Esophagus muscularis mucosa (tissue), 4 donors: ENCODE data around the gene EHD4. TPM values are rescaled to one million over a fixed set of nuclear protein-coding genes. Genes with fewer than 3 reads are reported as not detected.

Experiments
- DNase-seq: peaks from one replicate; pipeline ENCODE4 v3.0.0-alpha.2; 2017; ENCODE audit errors: extremely low spot score
- H3K27ac ChIP-seq, 4 donors: fragments of 200-600 bp; sonication (generic); replicated peaks in 1 of 4; 1 replicate in 3 of 4; 2 replicates in 1 of 4; pipeline ENCODE4 v1.5.1; 2016 to 2019; ENCODE audit warnings: mild to moderate bottlenecking in 1 of 4
- H3K27me3 ChIP-seq, 4 donors: fragments of 200-600 bp; sonication (generic); one replicate each; pipeline versions ENCODE4 v1.5.1 to v1.6.0; 2016 to 2019
- H3K36me3 ChIP-seq, 4 donors: fragments of 200-600 bp; sonication (generic); one replicate each; pipeline ENCODE4 v1.5.1; 2016 to 2019
- H3K4me1 ChIP-seq, 4 donors: fragments of 200-600 bp; sonication (generic); one replicate each; pipeline ENCODE4 v1.5.1; 2016 to 2019
- H3K4me3 ChIP-seq, 4 donors: fragments of 200-600 bp; sonication (generic); 1 replicate in 2 of 4; 2 replicates in 2 of 4; pipeline ENCODE4 v1.5.1; 2016 to 2019; ENCODE audit warnings: mild to moderate bottlenecking in 4 of 4, moderate library complexity in 1 of 4
- H3K9me3 ChIP-seq, 4 donors: fragments of 200-600 bp; sonication (generic); 1 replicate in 3 of 4; 2 replicates in 1 of 4; pipeline ENCODE4 v1.5.1; 2016 to 2019
- EP300 ChIP-seq: sonication (generic); formaldehyde crosslinking; IDR thresholded peaks from one replicate; pipeline ENCODE4 v1.6.1; 2017; ENCODE audit warnings: antibody characterized with exemption
- POLR2A ChIP-seq: fragments of 450-650 bp; IDR thresholded peaks from one replicate; pipeline ENCODE4 v1.6.1; 2017; ENCODE audit warnings: antibody characterized with exemption, moderate library complexity, mild to moderate bottlenecking, low read depth
- POLR2AphosphoS5 ChIP-seq, 2 donors: sonication (generic); formaldehyde crosslinking; IDR thresholded peaks; one replicate each; pipeline ENCODE4 v1.6.1; 2017; ENCODE audit warnings: antibody characterized with exemption in 2 of 2
- WGBS: methylation state at CpG from one replicate; pipeline ENCODE4 v1.1.5; 2018; 5-methylcytosine and 5-hydroxymethylcytosine counted together
- intact Hi-C: fragments of 100-400 bp; cut with DNase I; formaldehyde crosslinking; loops from one replicate; pipeline ENCODE4 v1.15.1; 2023
- total RNA-seq, 4 donors: library from RNA; depleted of rRNA; stranded (reverse); fragments of >200 nt; gene quantifications; one replicate each; pipeline versions ENCODE4 v1.1.0 to v1.2.1, GENCODE V29; 2016
- TF ChIP-seq, protein P1 (sequence below), 3 experiments: fragments of 200-600 bp in 2 of 3; fragments of 450-650 bp in 1 of 3; sonication (generic) in 2 of 3; IDR thresholded peaks; one replicate each; pipeline ENCODE4 v1.5.1; 2017 to 2019; ENCODE audit warnings: antibody characterized with exemption in 3 of 3, mild to moderate bottlenecking in 2 of 3, moderate library complexity in 1 of 3

EHD4 gene
- total RNA-seq, 4 donors from 2014 or later = 10.0 to 24.7 (median 21.7) TPM

DNA sequence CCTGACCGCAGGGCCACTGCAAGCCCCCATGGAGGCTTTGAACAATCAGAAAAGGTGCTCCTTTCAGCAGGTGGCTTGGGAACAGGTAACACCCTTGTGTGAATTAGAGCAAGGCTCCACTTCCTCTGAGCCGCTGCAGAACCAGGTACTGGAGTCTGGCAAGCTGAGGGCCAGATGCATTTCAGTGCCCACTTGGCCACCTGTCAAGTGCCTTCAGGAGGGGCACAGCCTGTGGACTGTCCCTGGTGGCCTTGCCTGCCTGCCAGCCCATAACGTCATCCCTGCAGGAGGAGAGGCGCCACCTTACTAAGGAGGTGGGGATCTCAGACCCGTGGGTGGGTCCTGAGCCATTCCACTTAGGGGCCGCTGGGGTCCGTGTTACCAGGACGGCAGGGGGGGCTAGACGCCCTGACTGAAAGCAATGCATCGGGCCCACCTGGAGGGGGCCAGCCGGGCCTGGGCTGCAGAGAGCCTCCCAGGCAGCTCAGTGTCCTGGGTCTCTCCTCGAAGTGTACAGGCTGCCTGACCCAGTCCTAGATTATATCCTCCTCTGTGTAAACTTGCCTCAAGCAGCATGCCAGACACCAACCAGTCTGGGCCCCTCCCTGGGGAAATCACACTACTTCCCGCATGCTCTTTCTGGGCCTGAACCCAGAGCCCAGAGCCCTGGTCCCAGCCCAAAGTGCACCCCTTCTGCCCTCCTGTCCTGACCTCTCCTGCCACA, 94.6 kb downstream of the EHD4 start:
- H3K4me1 ChIP-seq = peaks cover 14 to 16% (median 15%) of the 10 kb centered on the region in 4 donors
- TF ChIP-seq, protein P1, sequence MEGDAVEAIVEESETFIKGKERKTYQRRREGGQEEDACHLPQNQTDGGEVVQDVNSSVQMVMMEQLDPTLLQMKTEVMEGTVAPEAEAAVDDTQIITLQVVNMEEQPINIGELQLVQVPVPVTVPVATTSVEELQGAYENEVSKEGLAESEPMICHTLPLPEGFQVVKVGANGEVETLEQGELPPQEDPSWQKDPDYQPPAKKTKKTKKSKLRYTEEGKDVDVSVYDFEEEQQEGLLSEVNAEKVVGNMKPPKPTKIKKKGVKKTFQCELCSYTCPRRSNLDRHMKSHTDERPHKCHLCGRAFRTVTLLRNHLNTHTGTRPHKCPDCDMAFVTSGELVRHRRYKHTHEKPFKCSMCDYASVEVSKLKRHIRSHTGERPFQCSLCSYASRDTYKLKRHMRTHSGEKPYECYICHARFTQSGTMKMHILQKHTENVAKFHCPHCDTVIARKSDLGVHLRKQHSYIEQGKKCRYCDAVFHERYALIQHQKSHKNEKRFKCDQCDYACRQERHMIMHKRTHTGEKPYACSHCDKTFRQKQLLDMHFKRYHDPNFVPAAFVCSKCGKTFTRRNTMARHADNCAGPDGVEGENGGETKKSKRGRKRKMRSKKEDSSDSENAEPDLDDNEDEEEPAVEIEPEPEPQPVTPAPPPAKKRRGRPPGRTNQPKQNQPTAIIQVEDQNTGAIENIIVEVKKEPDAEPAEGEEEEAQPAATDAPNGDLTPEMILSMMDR (IDR thresholded peaks at IDR 0.05) = no peak
- TF ChIP-seq EP300 = no peak
- 88% methylated on average over 10 of the region's 13 CpGs for WGBS
- H3K9me3 ChIP-seq = no peaks in the 10 kb centered on the region
- peaks cover 0 to 3% (median 0%) of the 10 kb centered on the region in 4 donors for H3K36me3 ChIP-seq
- no peak for DNase-seq
- H3K4me3 ChIP-seq = no peak overlapping the region
- intact Hi-C loops = no loop called here
- no peak overlapping the region for H3K27ac ChIP-seq
- H3K27me3 ChIP-seq = peaks cover 0 to 20% (median 0%) of the 10 kb centered on the region in 4 donors

DNA sequence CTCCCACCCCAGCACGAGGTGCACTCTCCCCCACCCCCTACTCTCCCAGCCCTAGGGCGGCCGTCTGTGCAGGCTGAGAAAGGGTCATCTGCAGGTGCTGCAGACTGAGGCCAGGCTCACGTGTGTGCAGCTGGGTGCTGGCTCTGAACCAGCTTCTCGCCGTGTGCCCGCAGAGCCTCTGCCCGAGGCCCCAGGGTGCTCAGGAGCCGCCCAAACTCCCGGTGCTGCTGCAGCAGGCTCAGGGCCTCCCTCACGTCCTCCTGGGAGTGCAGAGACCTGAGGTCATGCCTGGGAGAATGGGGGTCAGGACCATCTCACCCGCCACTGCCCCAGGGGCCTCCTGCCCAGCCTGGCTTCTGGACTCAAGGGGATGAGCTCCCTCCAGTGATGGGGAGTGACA, 95.7 kb downstream of the EHD4 start:
- Histone ChIP-seq H3K4me1 (peaks cover 3 to 5% (median 4%) of the 10 kb centered on the region in 4 donors), H3K9me3 (no peaks in the 10 kb centered on the region), H3K27me3 (peaks cover 0 to 14% (median 0%) of the 10 kb centered on the region in 4 donors), H3K36me3 (peaks cover 0 to 3% (median 0%) of the 10 kb centered on the region in 4 donors), H3K27ac (no peak overlapping the region), H3K4me3 (no peak overlapping the region)
- intact Hi-C loops = no loop called here
- WGBS = 100% methylated on average over 1 of the region's 12 CpGs
- no peak for DNase-seq
- TF ChIP-seq POLR2AphosphoS5 (IDR thresholded peaks at IDR 0.05) (no peak), POLR2A (no peak), EP300 (no peak)
- TF ChIP-seq, protein P1 (IDR thresholded peaks at IDR 0.05) = no peak

- WGBS = 87% methylated on average over 3 of the region's 13 CpGs
- TF ChIP-seq EP300 = no peak
- no peak for TF ChIP-seq POLR2A
- TF ChIP-seq, protein P1 (IDR thresholded peaks at IDR 0.05) = no peak
- no peak for TF ChIP-seq POLR2AphosphoS5 (IDR thresholded peaks at IDR 0.05)
- intact Hi-C loops = no loop called here
Measured at GRCh38 chr15:41876007-41876406, 96.3 kb downstream of the EHD4 start.

DNA sequence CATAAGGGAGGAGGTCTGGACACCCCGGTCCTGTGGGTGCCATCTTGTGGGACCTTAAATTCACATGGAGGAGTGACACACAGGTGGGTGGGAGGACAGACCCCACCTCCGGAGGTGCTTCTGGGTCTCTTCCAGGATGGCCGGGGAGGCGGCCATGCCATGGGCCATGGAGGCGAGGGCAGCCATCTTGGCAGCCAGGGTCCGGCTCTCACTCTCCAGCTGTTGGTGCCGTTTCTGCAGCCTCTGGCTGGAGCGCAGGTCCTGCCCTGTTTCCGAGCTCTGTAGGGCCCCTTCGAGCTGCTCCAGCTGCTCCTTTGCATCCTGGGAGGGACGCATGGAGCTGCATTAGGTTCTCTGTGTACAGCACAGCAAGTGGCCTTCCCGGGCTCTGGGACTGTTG, 97.6 kb downstream of the EHD4 start:
- intact Hi-C loops = no loop called here
- no peaks in the 10 kb centered on the region for H3K36me3 ChIP-seq
- WGBS = 100% methylated on average over 1 of the region's 12 CpGs
- DNase-seq = no peak
- peaks cover 0 to 7% (median 0%) of the 10 kb centered on the region in 4 donors for H3K27me3 ChIP-seq
- no peak overlapping the region for H3K27ac ChIP-seq
- no peaks in the 10 kb centered on the region for H3K4me1 ChIP-seq
- H3K9me3 ChIP-seq = no peaks in the 10 kb centered on the region
- TF ChIP-seq EP300 = no peak
- TF ChIP-seq, protein P1 (IDR thresholded peaks at IDR 0.05) = no peak
- TF ChIP-seq POLR2AphosphoS5 (IDR thresholded peaks at IDR 0.05) = no peak
- TF ChIP-seq POLR2A = no peak
- no peak overlapping the region for H3K4me3 ChIP-seq

More at GRCh38 chr15:41876007-41876406, 96.3 kb downstream of the EHD4 start:
- Histone ChIP-seq H3K27me3 (peaks cover 0 to 9% (median 0%) of the 10 kb centered on the region in 4 donors), H3K9me3 (no peaks in the 10 kb centered on the region), H3K36me3 (peaks cover 0 to 3% (median 0%) of the 10 kb centered on the region in 4 donors), H3K4me1 (no peaks in the 10 kb centered on the region), H3K4me3 (no peak overlapping the region), H3K27ac (no peak overlapping the region)
- no peak for DNase-seq
